ENCODE measurements around the gene HSD17B1.

DNA sequence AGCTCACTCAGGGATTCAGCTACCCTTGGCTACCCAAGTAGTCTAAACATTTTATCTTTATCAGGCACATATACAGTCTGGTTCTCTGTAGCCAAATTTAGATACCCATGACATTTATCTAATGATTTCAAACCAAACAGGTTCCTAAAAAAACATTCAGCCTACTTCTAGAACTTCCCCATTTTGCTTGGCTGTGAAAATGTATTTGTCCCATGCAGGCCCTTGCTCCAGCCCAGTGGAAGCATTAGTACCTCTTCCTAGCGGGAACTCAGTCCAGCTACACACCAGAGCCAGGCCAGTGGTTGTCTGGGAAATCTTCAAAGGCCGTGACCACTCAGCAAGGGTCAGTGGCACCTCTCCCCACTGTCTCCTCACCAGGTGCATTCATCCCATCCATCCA, 42.9 kb upstream of the HSD17B1 start:
- TF ChIP-seq CTCF (IDR thresholded peaks at IDR 0.05; ENCODE audit: low read length) (no peak), EZH2 (IDR thresholded peaks at IDR 0.05; ENCODE audit: borderline replicate concordance, low read length) (no peak)
